Upper lobe of right lung (tissue), 1 donor: ENCODE measurements around the gene NPHP4. TPM values are rescaled to one million over a fixed set of nuclear protein-coding genes. Genes with fewer than 3 reads are reported as not detected.
A peak's percentile ranks its signal among the peaks of the same experiment; 100 is the strongest.
"Not testable (repeated sequence)": the region's sequence is repeated elsewhere in the genome, so short reads cannot be mapped to it uniquely, and the experiment has no call there.

ENCODE experiments used
- ATAC-seq: fragments of 200-7000 bp; cut with Tn5 transposase; one replicate; pipeline ENCODE4 v1.9.1; 2020; ENCODE audit warnings: mild to moderate bottlenecking, moderate library complexity
- DNase-seq: peaks from one replicate; pipeline ENCODE4 v3.0.0-alpha.2; 2020
- H3K27ac ChIP-seq: fragments of 200-600 bp; one replicate; pipeline ENCODE4 v1.8.0; 2022
- H3K27me3 ChIP-seq: fragments of 200-600 bp; one replicate; pipeline ENCODE4 v1.8.0; 2022; ENCODE audit warnings: mild to moderate bottlenecking
- H3K36me3 ChIP-seq: fragments of 200-600 bp; one replicate; pipeline ENCODE4 v1.8.0; 2022
- H3K4me1 ChIP-seq: fragments of 200-600 bp; one replicate; pipeline ENCODE4 v1.8.0; 2022
- H3K4me3 ChIP-seq: fragments of 200-600 bp; one replicate; pipeline ENCODE4 v1.8.0; 2022; ENCODE audit warnings: mild to moderate bottlenecking
- H3K9me3 ChIP-seq: fragments of 200-600 bp; one replicate; pipeline ENCODE4 v1.8.0; 2022
- intact Hi-C: fragments of 100-400 bp; cut with DNase I; formaldehyde crosslinking; loops from one replicate; pipeline ENCODE4 v1.11.0; 2022
- total RNA-seq: library from RNA; stranded (reverse); fragmentation: NEBNext Ultra II Directional; extraction: Animal tissue kit (Norgen Biotek cat#: 25700); gene quantifications from one replicate; pipeline ENCODE4 v1.2.1, GENCODE V29; 2021
- TF ChIP-seq, protein P1 (sequence below): fragments of 200-600 bp; IDR thresholded peaks from one replicate; pipeline ENCODE4 v1.8.0; 2022; ENCODE audit warnings: antibody characterized with exemption
- donor health status: DM: no; HTN: yes; CAD: no; lungs with severe emphysema.

The NPHP4 gene
- total RNA-seq, 1 donor from 2014 or later, result 14.6 TPM

DNA sequence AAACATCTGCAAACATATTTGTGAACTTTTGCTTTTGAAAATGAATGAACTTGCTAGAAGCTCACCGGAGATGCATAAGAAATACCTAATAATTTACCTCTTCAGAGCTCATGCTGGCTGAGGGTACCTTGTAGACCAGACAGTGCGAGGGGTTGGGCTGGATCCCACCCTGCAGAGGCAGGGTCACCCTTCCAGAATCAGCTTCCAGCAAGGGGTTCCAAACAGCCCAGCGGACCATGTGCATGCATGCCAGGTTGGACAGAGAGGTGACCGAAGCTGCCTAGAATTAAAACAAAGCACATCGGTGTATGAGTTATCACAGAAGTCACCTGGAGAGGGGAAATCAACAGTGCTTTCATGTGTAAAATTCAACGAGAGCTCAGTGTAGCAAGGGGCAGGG is 59.2 kb downstream of the NPHP4 start:
- TF ChIP-seq, protein P1, sequence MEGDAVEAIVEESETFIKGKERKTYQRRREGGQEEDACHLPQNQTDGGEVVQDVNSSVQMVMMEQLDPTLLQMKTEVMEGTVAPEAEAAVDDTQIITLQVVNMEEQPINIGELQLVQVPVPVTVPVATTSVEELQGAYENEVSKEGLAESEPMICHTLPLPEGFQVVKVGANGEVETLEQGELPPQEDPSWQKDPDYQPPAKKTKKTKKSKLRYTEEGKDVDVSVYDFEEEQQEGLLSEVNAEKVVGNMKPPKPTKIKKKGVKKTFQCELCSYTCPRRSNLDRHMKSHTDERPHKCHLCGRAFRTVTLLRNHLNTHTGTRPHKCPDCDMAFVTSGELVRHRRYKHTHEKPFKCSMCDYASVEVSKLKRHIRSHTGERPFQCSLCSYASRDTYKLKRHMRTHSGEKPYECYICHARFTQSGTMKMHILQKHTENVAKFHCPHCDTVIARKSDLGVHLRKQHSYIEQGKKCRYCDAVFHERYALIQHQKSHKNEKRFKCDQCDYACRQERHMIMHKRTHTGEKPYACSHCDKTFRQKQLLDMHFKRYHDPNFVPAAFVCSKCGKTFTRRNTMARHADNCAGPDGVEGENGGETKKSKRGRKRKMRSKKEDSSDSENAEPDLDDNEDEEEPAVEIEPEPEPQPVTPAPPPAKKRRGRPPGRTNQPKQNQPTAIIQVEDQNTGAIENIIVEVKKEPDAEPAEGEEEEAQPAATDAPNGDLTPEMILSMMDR, result no peak
- H3K9me3 ChIP-seq, result no peaks in the 10 kb centered on the region
- H3K4me3 ChIP-seq, result no peak overlapping the region
- peaks cover 3% of the 10 kb centered on the region for H3K4me1 ChIP-seq
- H3K36me3 ChIP-seq, result peaks cover 16% of the 10 kb centered on the region
- DNase-seq (peak; percentile 12), ATAC-seq (no peak)
- no peak overlapping the region for H3K27ac ChIP-seq
- intact Hi-C loops, result no loop called here
- H3K27me3 ChIP-seq, result no peaks in the 10 kb centered on the region

DNA sequence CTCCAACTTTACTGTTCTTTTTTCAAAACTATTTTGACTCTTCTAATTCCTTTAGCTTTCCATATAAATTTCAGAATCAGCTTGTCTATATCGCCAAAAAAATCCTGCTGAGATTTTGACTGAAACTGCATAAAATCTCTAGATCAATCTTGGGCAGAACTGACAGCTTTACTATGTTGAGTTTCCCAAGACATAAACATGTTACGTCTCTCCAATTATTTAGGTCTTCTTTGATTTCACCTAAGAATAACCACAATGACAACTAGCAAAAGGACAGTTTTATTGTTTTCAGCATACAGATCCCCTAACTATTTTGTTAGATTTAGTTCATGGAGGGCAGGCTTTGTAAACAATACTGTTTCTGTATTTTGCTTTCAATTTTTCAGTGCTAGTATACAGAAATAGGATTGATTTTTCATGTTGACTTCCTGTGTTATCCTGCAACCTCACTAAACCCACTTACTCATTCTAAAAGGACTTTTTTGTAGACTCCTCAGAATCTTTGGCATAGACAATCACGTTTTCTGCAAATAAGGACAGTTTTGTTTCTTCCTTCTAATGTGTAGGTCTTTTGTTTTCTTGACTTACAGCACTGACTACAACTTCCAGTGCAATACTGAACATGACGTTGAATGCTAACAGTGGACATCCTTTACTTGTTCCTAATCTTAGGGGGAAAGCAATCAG is 63.4 kb downstream of the NPHP4 start:
- H3K9me3 ChIP-seq, result no peaks in the 10 kb centered on the region
- intact Hi-C loops, result no loop called here
- TF ChIP-seq, protein P1, result no peak
- H3K4me3 ChIP-seq, result no peak overlapping the region
- peaks cover 16% of the 10 kb centered on the region for H3K36me3 ChIP-seq
- no peaks in the 10 kb centered on the region for H3K27me3 ChIP-seq
- ATAC-seq (no peak), DNase-seq (no peak)
- H3K27ac ChIP-seq, result no peak overlapping the region
- H3K4me1 ChIP-seq, result peaks cover 3% of the 10 kb centered on the region

DNA sequence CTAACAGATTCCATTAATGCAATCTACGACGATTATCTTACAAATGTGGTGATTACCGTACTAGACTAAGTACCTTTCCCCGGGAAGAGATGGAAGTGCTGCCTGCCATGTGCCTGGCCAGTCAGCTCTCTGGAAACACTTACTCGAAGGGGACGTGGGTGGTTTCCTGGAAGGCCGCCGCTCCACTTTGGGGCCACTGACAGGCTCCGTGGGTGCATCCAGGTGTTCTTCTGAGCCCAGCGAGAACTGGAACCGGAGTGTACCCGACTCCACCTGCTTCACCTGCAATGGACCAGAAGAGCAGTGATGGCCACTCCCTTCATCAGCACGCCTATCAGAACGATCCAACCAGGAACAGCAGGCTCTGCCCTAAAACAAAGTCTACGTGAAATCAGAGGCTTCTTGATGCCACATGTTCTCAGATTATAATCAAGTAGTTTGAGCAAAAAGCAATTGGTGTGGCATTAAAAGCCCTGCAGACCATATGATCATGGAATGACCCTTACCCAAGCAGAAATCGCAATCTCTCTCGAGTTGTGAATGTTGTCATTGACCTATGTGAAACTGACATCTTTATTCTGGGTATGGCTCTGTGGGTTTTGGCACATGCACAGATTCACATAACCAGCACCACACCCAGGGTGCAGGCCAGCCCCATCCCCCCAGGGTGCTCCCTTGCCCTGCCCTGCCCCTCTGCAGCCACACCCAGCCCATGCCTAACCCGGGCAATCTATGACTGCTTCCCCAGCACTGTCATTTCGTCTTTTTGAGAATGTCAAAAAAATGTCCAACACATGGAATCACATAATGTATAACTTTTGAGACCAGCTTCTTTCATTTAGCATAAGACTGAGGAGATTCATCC is 64.5 kb downstream of the NPHP4 start:
- DNase-seq (peak; percentile 48), ATAC-seq (no peak)
- Histone ChIP-seq H3K27ac (no peak overlapping the region), H3K27me3 (no peaks in the 10 kb centered on the region), H3K4me3 (no peak overlapping the region), H3K9me3 (no peaks in the 10 kb centered on the region), H3K36me3 (peaks cover 11% of the 10 kb centered on the region), H3K4me1 (no peaks in the 10 kb centered on the region)
- intact Hi-C loops, result no loop called here
- TF ChIP-seq, protein P1, result no peak

DNA sequence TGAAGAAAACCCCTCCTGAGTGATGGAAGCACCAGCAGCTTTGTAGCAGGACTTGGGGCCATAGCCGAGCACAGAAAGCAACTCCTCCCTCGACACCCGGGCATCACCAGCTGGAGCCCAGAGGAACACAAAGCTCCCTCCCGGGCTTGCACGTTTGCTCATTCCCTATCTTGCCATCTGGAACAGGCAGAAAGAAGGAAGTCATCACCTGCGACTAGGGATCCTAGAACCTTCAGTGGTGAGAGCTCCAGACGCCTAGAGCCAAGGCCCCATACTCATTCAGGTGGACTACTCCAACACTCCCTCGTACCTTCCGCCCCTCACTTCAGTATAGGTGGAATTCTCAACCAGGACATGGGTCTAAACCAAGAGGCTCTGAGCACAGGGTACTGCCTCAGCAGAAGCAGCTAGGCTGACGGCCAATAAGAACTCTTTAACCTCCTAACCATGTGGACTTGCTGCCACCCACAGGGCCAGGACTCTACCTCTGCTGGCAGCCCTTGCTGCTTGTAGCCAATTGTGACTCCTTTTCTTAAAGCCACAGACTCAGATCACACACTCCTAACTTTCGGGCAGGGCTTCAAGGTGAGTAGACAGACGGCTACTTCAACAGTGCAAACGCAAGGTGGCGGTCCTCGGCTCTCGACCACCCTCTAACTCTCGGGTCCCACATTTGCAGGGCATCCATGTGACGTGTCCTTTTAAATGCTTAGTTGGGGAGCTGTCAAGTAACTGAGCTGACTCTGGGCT is 65.4 kb downstream of the NPHP4 start:
- Histone ChIP-seq H3K4me1 (no peaks in the 10 kb centered on the region), H3K27ac (no peak overlapping the region), H3K36me3 (peaks cover 2% of the 10 kb centered on the region), H3K9me3 (no peaks in the 10 kb centered on the region), H3K27me3 (no peaks in the 10 kb centered on the region), H3K4me3 (no peak overlapping the region)
- TF ChIP-seq, protein P1, result no peak
- DNase-seq, result no peak
- no peak for ATAC-seq
- intact Hi-C loops, result no loop called here

DNA sequence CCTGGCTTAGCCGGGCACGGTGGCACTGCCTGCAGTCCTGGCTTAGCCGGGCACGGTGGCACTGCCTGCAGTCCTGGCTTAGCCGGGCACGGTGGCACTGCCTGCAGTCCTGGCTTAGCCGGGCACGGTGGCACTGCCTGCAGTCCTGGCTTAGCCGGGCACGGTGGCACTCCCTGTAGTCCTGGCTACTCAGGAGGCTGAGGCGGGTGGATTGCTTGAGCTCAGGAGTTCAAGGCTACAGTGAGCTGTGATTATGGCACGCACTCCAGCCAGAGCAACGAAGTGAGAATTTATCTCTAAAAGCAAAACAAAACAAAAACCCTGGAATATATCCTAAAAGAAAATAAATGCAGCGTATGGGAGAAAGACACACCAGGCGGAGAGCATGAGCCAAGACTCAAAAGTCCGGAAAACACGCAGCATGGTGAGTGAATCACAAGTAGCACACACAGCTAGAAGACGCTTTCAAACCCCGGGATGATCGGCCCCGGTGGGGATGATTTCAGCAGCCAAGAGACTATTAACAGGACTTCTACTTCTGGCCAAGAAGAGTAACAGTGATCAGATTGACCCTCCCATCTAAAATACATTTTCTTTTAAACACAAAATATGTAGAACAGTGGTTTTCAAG is 69.4 kb downstream of the NPHP4 start:
- intact Hi-C loops, H3K9me3 ChIP-seq, H3K27ac ChIP-seq, H3K36me3 ChIP-seq, H3K4me1 ChIP-seq, H3K27me3 ChIP-seq, ATAC-seq, DNase-seq, H3K4me3 ChIP-seq: not testable (repeated sequence)
